Endothelial cell of umbilical vein (primary cell): Measurements from ENCODE around the gene MCTP2. TPM values are rescaled to one million over a fixed set of nuclear protein-coding genes. Genes with fewer than 3 reads are reported as not detected.

Experiments used
- BruUV-seq: library from RNA; stranded (reverse); fragments of 400-500 nt; replicated peaks from 2 replicates; lab custom pipeline; 2021; lab: Mats Ljungman, UMichigan
- CTCF ChIA-PET: fragments of 300-600, 350-600 bp; sonication (Branson Sonifier 250); formaldehyde crosslinking; loops from one replicate; lab custom pipeline; 2021; ENCODE audit warnings: antibody characterized with exemption, inconsistent platforms; lab: Charles Lee
- POLR2A ChIA-PET: fragments of 300-600, 350-600 bp; sonication (Branson Sonifier 250); formaldehyde crosslinking; loops from one replicate; lab custom pipeline; 2021; ENCODE audit warnings: antibody characterized with exemption, inconsistent platforms; lab: Charles Lee
- DNase-seq: peaks from one replicate; pipeline ENCODE4 v3.0.0-alpha.2; 2011; ENCODE audit warnings: low read depth, low spot score
- FAIRE-seq: peaks from 2 replicates; lab custom pipeline; 2011; peaks lifted over from hg19 to GRCh38; lab: Jason Lieb, UNC
- H2AFZ ChIP-seq: 2 replicates; pipeline ENCODE4 v1.6.0; 2012; ENCODE audit warnings: low read depth, low read length, control low read depth, inconsistent platforms
- H3K27ac ChIP-seq: 2 replicates; pipeline ENCODE4 v1.5.1; 2011; ENCODE audit warnings: low read depth, mild to moderate bottlenecking, control low read depth, low read length, moderate library complexity; ENCODE audit not compliant: insufficient read depth
- H3K27me3 ChIP-seq, 2 experiments: 2 replicates each; pipeline versions ENCODE4 v1.6.0 to v1.6.1; 2011; ENCODE audit warnings: low read length in 2 of 2, mixed read lengths in 1 of 2; ENCODE audit not compliant: control insufficient read depth in 2 of 2, insufficient read depth in 2 of 2
- H3K36me3 ChIP-seq, 2 experiments: 2 replicates in 1 of 2; 3 replicates in 1 of 2; pipeline ENCODE4 v1.5.1; 2011; ENCODE audit warnings: low read length in 2 of 2, mild to moderate bottlenecking in 1 of 2, moderate library complexity in 1 of 2; ENCODE audit not compliant: control insufficient read depth in 2 of 2, insufficient read depth in 2 of 2; ENCODE audit errors: extremely low read depth in 1 of 2
- H3K4me1 ChIP-seq: 3 replicates; pipeline ENCODE4 v1.5.1; 2011; ENCODE audit warnings: mild to moderate bottlenecking, low read length; ENCODE audit not compliant: control insufficient read depth, insufficient read depth; ENCODE audit errors: extremely low read depth
- H3K4me2 ChIP-seq: 2 replicates; pipeline ENCODE4 v1.6.1; 2011; ENCODE audit warnings: low read length, control low read depth, mixed read lengths; ENCODE audit not compliant: insufficient read depth
- H3K4me3 ChIP-seq, 3 experiments: fragments of 200-600 bp in 1 of 3; sonication (generic), shearing (Covaris generic) in 1 of 3; replicated peaks in 1 of 3; 2 replicates each; pipeline ENCODE4 v1.5.1; 2011 to 2016; ENCODE audit warnings: control low read depth in 3 of 3, low read length in 3 of 3, mild to moderate bottlenecking in 2 of 3, inconsistent platforms in 1 of 3, low read depth in 1 of 3, moderate library complexity in 1 of 3; ENCODE audit not compliant: insufficient read depth in 1 of 3
- H3K79me2 ChIP-seq: 2 replicates; pipeline ENCODE4 v1.6.0; 2012; ENCODE audit warnings: low read length, inconsistent platforms; ENCODE audit not compliant: control insufficient read depth, insufficient read depth
- H3K9ac ChIP-seq: replicated peaks from 2 replicates; pipeline ENCODE3; 2011; ENCODE audit warnings: low read length, control low read depth; ENCODE audit not compliant: insufficient read depth; ENCODE audit errors: extremely low read depth
- H3K9me1 ChIP-seq: replicated peaks from 3 replicates; pipeline ENCODE4 v1.6.0; 2011; ENCODE audit warnings: mild to moderate bottlenecking, low read length; ENCODE audit not compliant: control insufficient read depth, insufficient read depth; ENCODE audit errors: extremely low read depth
- H3K9me3 ChIP-seq: replicated peaks from 2 replicates; pipeline ENCODE4 v1.5.1; 2012; ENCODE audit warnings: low read length, inconsistent platforms; ENCODE audit not compliant: control insufficient read depth, insufficient read depth
- H4K20me1 ChIP-seq: replicated peaks from 2 replicates; pipeline ENCODE3; 2011; ENCODE audit warnings: mild to moderate bottlenecking, low read length; ENCODE audit not compliant: control insufficient read depth, insufficient read depth; ENCODE audit errors: extremely low read depth
- EZH2 ChIP-seq: IDR thresholded peaks from 2 replicates; pipeline ENCODE4 v1.6.1; 2012; ENCODE audit warnings: borderline replicate concordance, low read depth, mild to moderate bottlenecking, moderate library complexity, low read length, inconsistent platforms; ENCODE audit not compliant: severe bottlenecking
- FOS ChIP-seq: IDR thresholded peaks from 2 replicates; pipeline ENCODE4 v1.6.1; 2011; ENCODE audit warnings: mild to moderate bottlenecking, low read length, moderate library complexity, borderline replicate concordance; ENCODE audit not compliant: insufficient read depth
- GATA2 ChIP-seq: IDR thresholded peaks from 2 replicates; pipeline ENCODE4 v1.7.0; 2011; ENCODE audit warnings: low read depth, mild to moderate bottlenecking, moderate library complexity, mixed read lengths, low read length; ENCODE audit not compliant: insufficient read length, insufficient read depth
- JUN ChIP-seq: IDR thresholded peaks from 2 replicates; pipeline ENCODE4 v1.6.1; 2011; ENCODE audit warnings: borderline replicate concordance, low read depth; ENCODE audit not compliant: insufficient read length, insufficient read depth
- POLR2A ChIP-seq: IDR thresholded peaks from 2 replicates; pipeline ENCODE4 v1.6.1; 2012; ENCODE audit warnings: low read depth, mild to moderate bottlenecking, control low read depth, low read length
- POLR2AphosphoS5 ChIP-seq: IDR thresholded peaks from 2 replicates; pipeline ENCODE4 v1.6.1; 2012; ENCODE audit warnings: low read depth, mild to moderate bottlenecking, control low read depth, low read length, moderate library complexity; ENCODE audit not compliant: insufficient read depth
- dilution Hi-C: fragments of 300-500 bp; cut with MboI; formaldehyde crosslinking; loops from one replicate; pipeline ENCODE4 v1.15.0; 2019; ENCODE audit warnings: low sequenced_read_pairs; ENCODE audit not compliant: extremely low pct_ligation_motif_present
- intact Hi-C: fragments of 100-400 bp; cut with micrococcal nuclease; formaldehyde crosslinking; loops from one replicate; pipeline ENCODE4 v1.10.0; 2022
- polyA plus RNA-seq, 4 experiments: library from polyadenylated mRNA; depleted of rRNA in 3 of 4; stranded (reverse) in 3 of 4; unstranded in 1 of 4; fragments of >200 nt; gene quantifications; 2 replicates each; pipeline versions ENCODE4 v1.2.1 to v1.2.3, GENCODE V29; 2011 to 2012; ENCODE audit warnings: missing spikeins in 1 of 4
- total RNA-seq: library from RNA; stranded (reverse); gene quantifications from 2 replicates; pipeline ENCODE4 v1.2.3, GENCODE V29; 2021
- TF ChIP-seq, protein P1 (sequence below): IDR thresholded peaks from 2 replicates; pipeline ENCODE4 v1.6.1; 2011; ENCODE audit not compliant: insufficient read depth, insufficient read length

MCTP2 gene
- total and polyA plus RNA-seq, 2 donors (not counting 3 experiments of a cell fraction or from before 2014, with no cell fraction given), result 0.01 to 0.75 TPM

DNA sequence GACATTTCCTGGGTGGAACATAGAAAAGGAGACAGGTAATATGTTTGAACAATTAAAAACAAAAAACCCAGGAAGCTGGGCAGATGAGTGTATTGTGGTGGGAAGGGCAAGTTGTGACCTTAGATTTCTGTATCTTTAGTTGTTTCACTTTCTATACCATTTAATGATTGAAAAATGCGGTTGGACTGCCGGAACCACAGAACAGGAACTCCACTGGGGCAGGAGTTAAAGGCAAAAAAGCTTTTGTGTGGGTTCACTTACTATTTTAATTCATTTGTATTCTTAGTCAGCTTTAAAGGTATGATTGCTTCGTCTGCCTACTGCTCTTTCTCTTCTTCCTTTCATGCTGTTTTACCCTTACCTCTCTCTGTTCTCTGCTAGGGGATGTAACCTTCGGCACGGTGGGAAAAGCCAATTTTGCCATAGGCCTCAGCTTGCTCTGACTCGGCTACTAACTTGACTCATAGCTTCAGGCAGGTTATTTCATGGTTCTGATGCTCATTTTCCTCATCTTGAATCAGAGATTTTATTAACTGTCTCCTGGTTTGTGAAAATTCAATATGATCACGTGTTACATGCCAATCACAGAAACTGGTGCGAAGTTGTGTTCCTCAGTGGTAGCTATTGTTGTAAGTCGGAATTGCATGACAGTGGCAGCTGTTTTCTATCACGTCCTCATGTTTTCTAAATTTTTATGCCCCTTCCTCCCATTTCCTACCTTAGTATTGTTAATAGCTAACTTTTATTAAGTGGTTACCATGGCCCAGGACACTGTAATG lies 1.6 kb upstream of the MCTP2 start:
- H3K4me2 ChIP-seq, result no peak overlapping the region
- no peak overlapping the region for H3K9ac ChIP-seq
- TF ChIP-seq POLR2AphosphoS5 (no peak), JUN (no peak), FOS (no peak), GATA2 (no peak), EZH2 (no peak), POLR2A (no peak)
- TF ChIP-seq, protein P1, sequence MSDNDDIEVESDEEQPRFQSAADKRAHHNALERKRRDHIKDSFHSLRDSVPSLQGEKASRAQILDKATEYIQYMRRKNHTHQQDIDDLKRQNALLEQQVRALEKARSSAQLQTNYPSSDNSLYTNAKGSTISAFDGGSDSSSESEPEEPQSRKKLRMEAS, result no peak
- no peak overlapping the region for H3K27ac ChIP-seq
- peaks cover 0 to 4% of the 10 kb centered on the region in 2 experiments for H3K27me3 ChIP-seq
- POLR2A ChIA-PET, result no interaction called here
- H3K4me1 ChIP-seq, result no peaks in the 10 kb centered on the region
- DNase-seq, result no peak
- H2AFZ ChIP-seq, result no peak overlapping the region
- CTCF ChIA-PET, result no interaction called here
- no peak for FAIRE-seq
- no peaks in the 10 kb centered on the region for H4K20me1 ChIP-seq
- H3K79me2 ChIP-seq, result no peaks in the 10 kb centered on the region
- H3K9me3 ChIP-seq, result no peaks in the 10 kb centered on the region
- intact Hi-C loops (loop anchor here (5.0 kb wide), 1 partner anchor 58 kb away; no protein-coding TSS in a partner anchor), dilution Hi-C loops (no loop called here)
- H3K9me1 ChIP-seq, result no peaks in the 10 kb centered on the region
- H3K4me3 ChIP-seq, result no peak overlapping the region
- no TSS peak for BruUV-seq
- no peaks in the 10 kb centered on the region for H3K36me3 ChIP-seq
